Fibroblast of skin of scalp (primary cell): Measurements from ENCODE around the gene TUT1.

ENCODE experiments used
- DNase-seq: peaks from one replicate; pipeline ENCODE4 v3.0.0-alpha.2; 2013

Gene TUT1

DNA sequence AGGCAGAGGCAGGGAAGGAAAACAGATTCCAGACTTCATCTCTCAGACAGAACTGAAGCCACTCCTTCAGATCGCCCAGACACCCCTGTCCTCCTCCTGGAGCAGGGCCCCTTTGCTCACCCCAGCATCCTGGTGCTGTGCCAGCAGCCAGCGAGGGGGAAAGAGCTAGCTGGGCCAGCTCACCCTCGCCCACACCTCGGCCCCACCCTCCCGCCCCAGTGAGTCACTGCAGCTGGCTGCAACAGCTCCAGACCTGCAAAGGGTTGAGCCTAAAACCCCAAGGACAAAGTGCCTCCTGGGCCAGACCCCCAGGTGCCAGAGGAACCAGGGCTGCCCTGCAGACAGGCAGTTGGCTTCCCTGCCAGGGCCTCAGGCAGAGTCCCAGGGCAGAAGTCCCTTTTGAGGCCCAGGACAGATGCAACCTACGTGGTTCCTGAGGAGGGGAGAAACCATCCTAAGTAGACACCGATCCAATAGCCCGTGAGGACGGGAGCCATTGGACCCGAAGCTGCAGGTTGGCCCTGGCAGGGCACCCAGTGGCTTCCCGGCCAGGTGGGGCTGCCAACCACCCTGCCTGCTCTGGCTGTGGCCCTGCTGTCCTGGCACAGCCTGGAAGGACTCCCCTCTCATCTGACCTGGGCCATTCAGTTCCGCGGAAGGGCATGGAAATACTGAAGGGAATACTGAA, 51.9 kb downstream of the TUT1 start:
- peak; percentile 93 for DNase-seq

DNA sequence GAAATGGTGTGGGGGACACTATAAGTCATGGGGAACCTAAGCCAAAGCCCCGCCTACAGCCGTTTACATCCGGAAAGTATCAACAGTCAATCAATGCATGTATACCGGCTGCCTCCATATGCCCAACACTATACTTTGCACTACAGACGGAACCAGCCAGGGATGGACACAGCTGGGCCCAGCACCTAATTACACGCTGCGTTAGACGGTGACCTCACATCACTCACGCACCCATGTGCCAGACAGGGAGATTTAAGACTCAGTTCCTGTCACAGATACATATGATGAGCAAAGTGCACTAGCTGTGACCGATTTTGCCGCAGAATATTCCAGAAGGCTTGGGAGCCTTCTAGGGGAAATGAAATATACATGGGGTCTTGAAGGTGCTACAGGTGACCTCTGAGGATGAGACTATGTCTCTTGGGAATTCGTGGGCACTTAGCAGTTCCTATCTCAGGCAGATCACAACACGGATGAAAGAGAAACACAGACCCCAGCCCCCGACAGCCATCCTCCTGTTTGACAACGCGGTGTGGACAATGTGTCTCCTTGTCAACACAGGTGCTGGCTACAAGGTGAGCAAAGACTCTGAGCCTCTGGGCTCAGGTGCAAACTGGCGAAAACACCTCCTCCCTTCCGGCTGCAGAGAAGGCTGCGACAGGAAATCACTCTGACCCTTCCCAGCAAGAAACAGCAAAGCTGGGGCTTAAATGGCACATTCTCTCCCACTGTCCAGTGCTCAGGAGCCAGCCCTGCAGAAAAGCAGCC, 52.7 kb downstream of the TUT1 start:
- no peak for DNase-seq

DNA sequence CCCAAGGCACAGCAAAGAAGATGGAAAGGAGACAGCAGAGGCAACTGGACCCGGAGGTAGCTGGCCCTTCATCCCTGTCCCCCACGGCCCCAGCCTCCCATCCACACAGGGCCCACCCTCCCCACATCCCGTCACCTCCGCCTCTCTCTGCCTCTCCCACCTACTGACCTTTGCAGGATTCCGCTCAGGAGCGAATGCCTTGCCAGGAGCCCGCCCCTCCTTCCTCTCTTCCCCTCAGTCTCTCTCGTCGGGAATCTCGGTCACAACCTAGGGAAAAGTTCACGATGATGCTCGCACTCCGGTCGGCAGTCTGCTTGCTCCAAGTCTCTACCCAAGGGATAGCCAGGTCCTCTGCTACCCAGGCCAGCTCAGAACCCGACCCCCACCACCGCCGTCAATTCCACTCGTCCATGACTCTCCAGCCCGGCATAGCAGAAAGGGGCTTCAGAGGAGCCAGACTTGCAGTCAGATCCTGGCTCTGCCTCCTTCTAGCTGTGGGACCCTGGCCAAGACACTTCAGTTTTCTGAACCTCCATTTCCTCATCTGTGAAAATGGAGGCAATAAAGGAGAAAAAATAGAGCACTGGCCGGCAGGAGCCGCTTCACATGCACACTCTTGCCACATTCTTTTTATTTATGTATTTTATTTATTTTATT, 54.9 kb downstream of the TUT1 start:
- DNase-seq: no peak

DNA sequence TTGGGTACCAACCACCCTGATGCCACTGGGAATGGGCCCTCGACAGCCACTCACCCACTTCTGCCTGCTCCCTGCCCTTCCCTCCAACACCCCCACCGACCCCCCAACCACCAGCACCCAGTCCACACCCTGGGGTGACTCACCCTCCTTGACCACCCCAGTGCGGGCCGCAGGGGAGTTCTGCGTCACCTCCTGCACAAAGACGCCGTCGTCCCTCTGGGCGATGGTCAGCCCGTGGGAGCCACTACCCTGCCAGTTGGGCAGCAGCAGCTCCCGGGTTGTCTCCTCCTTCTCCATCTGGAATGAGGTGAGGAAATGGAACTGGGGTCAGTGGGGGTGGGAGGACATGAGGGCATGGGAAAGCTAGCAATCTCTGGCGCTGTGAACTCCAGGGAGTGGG, 55.5 kb downstream of the TUT1 start:
- DNase-seq: no peak

DNA sequence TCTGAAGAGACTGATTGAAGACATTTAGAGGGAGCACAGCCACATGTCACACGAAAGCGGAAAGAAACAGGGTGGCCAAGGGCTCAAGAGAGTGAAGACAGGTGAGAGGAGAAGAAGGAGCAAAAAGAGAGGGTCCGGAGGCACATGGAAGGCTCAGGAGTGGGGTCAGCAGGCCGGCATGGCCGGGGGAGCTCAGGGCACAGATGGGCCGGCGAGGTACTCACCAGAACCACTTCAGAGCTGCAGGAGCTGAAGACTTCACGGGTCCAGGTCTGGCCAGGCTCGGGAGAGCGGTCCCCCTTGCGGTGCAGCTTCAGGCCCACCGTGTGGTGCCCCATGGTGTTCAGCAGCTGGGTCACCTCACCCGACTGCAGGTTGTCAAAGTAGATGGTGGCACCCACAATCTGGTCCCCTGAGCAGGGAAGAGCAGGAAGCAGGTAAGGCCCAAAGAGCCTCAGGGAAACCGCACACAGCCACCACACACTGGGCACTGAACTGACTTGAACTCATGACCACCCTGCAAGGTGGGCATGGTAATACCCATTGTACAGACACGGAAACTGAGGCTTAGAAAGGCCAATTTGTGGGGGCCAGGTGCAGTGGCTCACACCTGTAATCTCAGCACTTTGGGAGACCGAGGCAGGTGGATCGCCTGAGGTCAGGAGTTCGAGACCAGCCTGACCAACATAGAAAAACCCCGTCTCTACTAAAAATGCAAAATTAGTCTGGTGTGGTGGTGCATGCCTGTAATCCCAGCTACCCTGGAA, 56.4 kb downstream of the TUT1 start:
- no peak for DNase-seq

DNA sequence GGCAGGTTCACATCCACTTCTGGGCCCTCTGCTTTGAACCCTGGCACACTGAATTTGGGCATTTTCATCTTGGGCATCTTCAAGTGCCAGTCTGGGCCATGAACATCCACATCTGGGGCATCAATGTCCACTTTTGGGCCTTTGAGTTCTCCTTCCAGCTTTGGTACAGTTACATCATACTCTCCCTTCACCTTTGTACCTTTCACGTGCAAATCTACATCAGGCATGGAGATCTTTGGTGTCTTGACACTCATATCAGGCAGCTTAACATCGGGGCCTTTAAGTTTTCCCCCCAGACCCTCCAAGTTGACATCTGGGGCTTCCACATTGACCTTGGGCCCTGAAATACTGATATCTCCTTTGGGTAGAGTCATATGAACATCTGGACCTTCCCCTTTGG, 59.2 kb downstream of the TUT1 start:
- no peak for DNase-seq
